Peyer's patch (tissue), 4 donors: ENCODE measurements around the gene TLR1. TPM values are rescaled to one million over a fixed set of nuclear protein-coding genes. Genes with fewer than 3 reads are reported as not detected.
"Not testable (repeated sequence)": the region's sequence is repeated elsewhere in the genome, so short reads cannot be mapped to it uniquely, and the experiment has no call there.

Experiments used
- DNase-seq, 3 donors: peaks; one replicate each; pipeline ENCODE4 v3.0.0-alpha.2; 2017 to 2019
- H3K27ac ChIP-seq, 4 donors: fragments of 200-600 bp; sonication (generic); one replicate each; pipeline ENCODE4 v1.5.1; 2016 to 2019
- H3K27me3 ChIP-seq, 2 donors: fragments of 200-600 bp; sonication (generic); one replicate each; pipeline ENCODE4 v1.5.1; 2019
- H3K36me3 ChIP-seq, 3 donors: fragments of 200-600 bp; sonication (generic); one replicate each; pipeline ENCODE4 v1.5.1; 2016 to 2019
- H3K4me1 ChIP-seq, 4 donors: fragments of 200-600 bp; sonication (generic); one replicate each; pipeline ENCODE4 v1.5.1; 2016 to 2019
- H3K4me3 ChIP-seq, 4 donors: fragments of 200-600 bp; sonication (generic); 1 replicate in 3 of 4; 2 replicates in 1 of 4; pipeline ENCODE4 v1.5.1; 2016 to 2019; ENCODE audit warnings: mild to moderate bottlenecking in 1 of 4
- H3K9me3 ChIP-seq, 4 donors: fragments of 200-600 bp; sonication (generic); one replicate each; pipeline ENCODE4 v1.5.1; 2016 to 2019; ENCODE audit warnings: mild to moderate bottlenecking in 1 of 4
- CTCF ChIP-seq, 6 experiments: fragments of 450-650 bp in 4 of 6; fragments of 200-600 bp in 2 of 6; sonication (generic) in 1 of 6; IDR thresholded peaks; one replicate each; pipeline ENCODE4 v1.5.1; 2017 to 2019; ENCODE audit warnings: antibody characterized with exemption in 6 of 6, mild to moderate bottlenecking in 3 of 6, moderate library complexity in 1 of 6
- POLR2A ChIP-seq, 2 donors: fragments of 450-650 bp; IDR thresholded peaks; one replicate each; pipeline ENCODE4 v1.5.1; 2017; ENCODE audit warnings: antibody characterized with exemption in 2 of 2, mild to moderate bottlenecking in 2 of 2, moderate library complexity in 2 of 2
- total RNA-seq, 4 donors: library from RNA; depleted of rRNA; stranded (reverse); fragments of >200 nt; gene quantifications; one replicate each; pipeline ENCODE4 v1.1.0, GENCODE V29; 2016

Gene TLR1
- total RNA-seq, 4 donors from 2014 or later, result 2.3 to 33.8 (median 8.5) TPM

- Histone ChIP-seq H3K36me3 (no peaks in the 10 kb centered on the region), H3K27ac (peak overlapping the region in 1 of 4 donors; percentile 11), H3K4me3 (no peak overlapping the region), H3K9me3 (no peaks in the 10 kb centered on the region), H3K4me1 (no peaks in the 10 kb centered on the region), H3K27me3 (no peaks in the 10 kb centered on the region)
- no peak for TF ChIP-seq CTCF (IDR thresholded peaks at IDR 0.05)
- TF ChIP-seq POLR2A (IDR thresholded peaks at IDR 0.05), result no peak
- no peak for DNase-seq
These were observed 34.7 kb downstream of the TLR1 start for GRCh38 chr4:38769857-38770256.

GRCh38 chr4:38769441-38769840 lies 35.1 kb downstream of the TLR1 start:
- DNase-seq, result no peak
- TF ChIP-seq CTCF (IDR thresholded peaks at IDR 0.05), result no peak
- TF ChIP-seq POLR2A (IDR thresholded peaks at IDR 0.05), result no peak
- Histone ChIP-seq H3K9me3 (no peaks in the 10 kb centered on the region), H3K27ac (peak overlapping the region in 1 of 4 donors; percentile 11), H3K36me3 (no peaks in the 10 kb centered on the region), H3K4me1 (no peaks in the 10 kb centered on the region), H3K4me3 (no peak overlapping the region), H3K27me3 (no peaks in the 10 kb centered on the region)

GRCh38 chr4:38768968-38769394 lies 35.6 kb downstream of the TLR1 start:
- Histone ChIP-seq H3K4me3 (no peak overlapping the region), H3K27ac (peak overlapping the region in 1 of 4 donors; percentile 11), H3K27me3 (no peaks in the 10 kb centered on the region), H3K9me3 (no peaks in the 10 kb centered on the region), H3K36me3 (no peaks in the 10 kb centered on the region), H3K4me1 (no peaks in the 10 kb centered on the region)
- no peak for DNase-seq
- no peak for TF ChIP-seq POLR2A (IDR thresholded peaks at IDR 0.05)
- TF ChIP-seq CTCF (IDR thresholded peaks at IDR 0.05), result no peak

- H3K36me3 ChIP-seq, H3K9me3 ChIP-seq, H3K4me1 ChIP-seq, H3K27me3 ChIP-seq, H3K4me3 ChIP-seq, DNase-seq, H3K27ac ChIP-seq: not testable (repeated sequence)
These were observed 37.7 kb downstream of the TLR1 start for GRCh38 chr4:38766940-38767339.

- no peak for DNase-seq
- Histone ChIP-seq H3K27ac (no peak overlapping the region), H3K4me3 (no peak overlapping the region), H3K36me3 (no peaks in the 10 kb centered on the region), H3K4me1 (no peaks in the 10 kb centered on the region), H3K9me3 (no peaks in the 10 kb centered on the region), H3K27me3 (no peaks in the 10 kb centered on the region)
- TF ChIP-seq POLR2A (IDR thresholded peaks at IDR 0.05) (no peak), CTCF (IDR thresholded peaks at IDR 0.05) (no peak)
These were observed 39.2 kb downstream of the TLR1 start for GRCh38 chr4:38765382-38765781.

GRCh38 chr4:38764277-38764676 lies 40.3 kb downstream of the TLR1 start:
- peak overlapping the region in 1 of 4 donors; percentile 79 for H3K27ac ChIP-seq
- no peak for DNase-seq
- no peaks in the 10 kb centered on the region for H3K4me1 ChIP-seq
- no peaks in the 10 kb centered on the region for H3K27me3 ChIP-seq
- TF ChIP-seq POLR2A (IDR thresholded peaks at IDR 0.05) (no peak), CTCF (IDR thresholded peaks at IDR 0.05) (no peak)
- no peak overlapping the region for H3K4me3 ChIP-seq
- no peaks in the 10 kb centered on the region for H3K9me3 ChIP-seq
- H3K36me3 ChIP-seq, result no peaks in the 10 kb centered on the region
